ENCODE results near the gene DGKG. TPM values are rescaled to one million over a fixed set of nuclear protein-coding genes. Genes with fewer than 3 reads are reported as not detected.

Gene DGKG
- total and polyA plus RNA-seq, 2 of the 8 experiments (the other 6 are each of a cell fraction or from before 2014, with no cell fraction given), result 0.30 to 0.48 TPM

GRCh38 chr3:186327912-186328487 lies 34.0 kb downstream of the DGKG start (continued):
- TF ChIP-seq SP2 (IDR thresholded peaks at IDR 0.05; ENCODE audit: low read length) (no peak), POLR2AphosphoS5 (IDR thresholded peaks at IDR 0.05; ENCODE audit: low read depth, low read length) (no peak), YY1 (IDR thresholded peaks at IDR 0.05; ENCODE audit: low read depth, low read length) (no peak), CHD7 (IDR thresholded peaks at IDR 0.05; ENCODE audit: insufficient replicate concordance, low read length) (no peak), CBX5 (IDR thresholded peaks at IDR 0.05; ENCODE audit: low read depth, low read length) (no peak)
- TF ChIP-seq, protein P1, sequence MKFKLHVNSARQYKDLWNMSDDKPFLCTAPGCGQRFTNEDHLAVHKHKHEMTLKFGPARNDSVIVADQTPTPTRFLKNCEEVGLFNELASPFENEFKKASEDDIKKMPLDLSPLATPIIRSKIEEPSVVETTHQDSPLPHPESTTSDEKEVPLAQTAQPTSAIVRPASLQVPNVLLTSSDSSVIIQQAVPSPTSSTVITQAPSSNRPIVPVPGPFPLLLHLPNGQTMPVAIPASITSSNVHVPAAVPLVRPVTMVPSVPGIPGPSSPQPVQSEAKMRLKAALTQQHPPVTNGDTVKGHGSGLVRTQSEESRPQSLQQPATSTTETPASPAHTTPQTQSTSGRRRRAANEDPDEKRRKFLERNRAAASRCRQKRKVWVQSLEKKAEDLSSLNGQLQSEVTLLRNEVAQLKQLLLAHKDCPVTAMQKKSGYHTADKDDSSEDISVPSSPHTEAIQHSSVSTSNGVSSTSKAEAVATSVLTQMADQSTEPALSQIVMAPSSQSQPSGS (IDR thresholded peaks at IDR 0.05; ENCODE audit: low read length), result no peak
